HuH-7 (cell line): Measurements from ENCODE around the gene NEURL3.
"Not testable (repeated sequence)": the region's sequence is repeated elsewhere in the genome, so short reads cannot be mapped to it uniquely, and the experiment has no call there.

Experiments used
- DNase-seq: peaks from one replicate; pipeline ENCODE4 v3.0.0; 2011; ENCODE audit warnings: low spot score

The NEURL3 gene

DNA sequence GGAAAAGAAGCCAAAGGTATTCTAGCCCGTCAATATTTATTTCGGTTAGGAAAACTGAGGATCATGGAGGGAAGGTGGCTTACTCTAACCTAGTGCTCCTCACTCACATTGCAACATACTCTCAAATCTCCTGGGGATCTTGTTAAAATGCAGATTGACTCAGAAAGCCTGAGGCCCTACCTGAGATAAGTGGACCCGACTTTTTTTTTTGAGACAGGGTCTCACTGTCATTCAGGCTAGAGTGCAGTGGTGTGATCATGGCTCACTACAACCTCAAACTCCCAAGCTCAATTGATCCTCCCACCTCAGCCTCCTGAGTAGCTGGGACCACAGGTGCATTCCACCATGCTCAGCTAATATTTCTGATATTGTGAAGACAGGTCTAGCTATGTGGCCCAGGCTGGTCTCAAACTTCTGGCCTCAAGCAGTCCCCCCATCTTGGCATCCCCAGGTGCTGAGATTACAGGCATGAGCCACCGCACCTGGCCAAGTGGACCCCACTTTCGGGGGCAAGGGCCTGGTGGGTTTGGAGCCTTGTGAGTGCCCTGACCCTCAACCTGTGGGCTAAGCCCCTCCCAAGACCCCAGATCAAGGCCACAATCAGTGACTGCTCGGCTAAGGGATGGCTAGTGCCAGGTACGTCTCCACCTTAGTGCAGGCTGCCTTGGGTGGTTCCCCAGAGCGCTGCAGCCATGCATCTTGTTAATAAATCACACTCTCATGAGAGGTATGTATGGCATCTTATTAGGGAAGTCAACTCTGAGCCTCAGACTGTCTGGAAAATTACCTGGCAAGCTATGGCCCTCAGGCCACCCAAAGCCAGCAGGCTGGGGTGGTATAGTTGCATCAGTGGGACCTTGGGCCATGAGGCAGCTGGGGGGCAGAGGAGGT lies 1.1 kb upstream of the NEURL3 start:
- DNase-seq, result no peak

DNA sequence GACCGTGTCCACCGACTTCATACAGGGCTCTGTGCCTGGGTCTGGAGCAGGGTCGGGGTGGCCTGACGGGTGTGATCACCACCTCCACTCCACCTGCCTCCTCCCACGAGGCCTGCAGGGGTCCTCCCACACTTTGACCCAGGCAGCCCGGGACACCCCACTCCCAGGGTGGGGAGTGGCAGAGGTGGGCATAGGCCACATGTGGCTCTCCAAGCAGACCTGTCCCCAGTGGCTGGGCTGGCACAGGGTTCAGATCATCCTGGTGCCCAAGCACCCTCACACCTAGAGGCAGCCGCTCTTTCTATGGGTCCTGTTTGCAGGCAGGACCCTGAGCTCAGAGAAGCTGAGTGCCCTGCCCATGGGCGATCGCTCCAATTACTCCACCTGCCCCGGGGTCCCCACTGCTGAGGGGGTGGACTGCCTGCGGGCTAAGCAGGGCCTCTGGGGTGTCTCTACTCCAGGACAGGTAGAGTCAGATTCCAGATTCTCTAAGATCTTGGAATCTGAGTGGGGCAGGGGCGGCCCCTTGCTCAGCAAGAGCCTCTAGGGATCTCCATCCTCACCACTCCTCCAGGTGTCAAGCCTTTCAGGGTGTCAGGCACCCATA lies 1.4 kb downstream of the NEURL3 start:
- no peak for DNase-seq

DNA sequence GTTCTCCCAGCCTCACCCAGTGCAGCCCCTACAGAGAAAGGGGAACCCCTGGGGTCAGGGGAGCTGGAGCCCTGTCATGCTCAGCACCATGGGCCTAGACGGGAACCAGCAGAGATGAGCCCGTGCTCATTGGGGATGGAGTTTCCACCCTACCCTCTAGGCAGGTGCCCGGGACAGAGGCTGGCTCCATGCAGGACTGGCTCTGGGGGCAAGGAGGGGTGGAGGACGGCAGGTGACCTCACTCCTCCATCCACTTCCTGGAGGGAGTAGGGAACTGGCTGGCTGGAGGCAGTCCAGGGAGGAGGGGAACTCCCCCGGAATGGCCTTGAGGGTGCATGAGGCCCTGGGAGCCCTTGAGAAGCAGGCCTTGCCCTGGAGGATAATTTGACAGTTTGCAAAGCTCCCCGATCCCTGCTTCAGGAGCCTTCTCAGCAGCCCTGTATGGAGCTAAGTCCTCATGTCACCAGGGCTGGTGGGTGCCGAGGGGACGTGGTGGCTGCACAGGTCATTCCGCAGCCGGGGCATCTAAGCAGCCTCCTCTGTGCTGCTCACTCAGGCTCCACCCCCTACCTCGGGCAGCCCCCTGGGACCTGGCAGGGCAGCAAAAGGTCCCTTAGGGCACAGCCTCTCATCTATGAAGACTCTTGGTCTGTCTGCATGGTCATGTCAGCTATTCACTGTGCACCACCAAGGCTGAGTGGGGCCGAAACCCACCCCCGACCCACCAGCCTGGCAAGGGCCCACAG lies 2.1 kb downstream of the NEURL3 start:
- DNase-seq, result no peak

DNA sequence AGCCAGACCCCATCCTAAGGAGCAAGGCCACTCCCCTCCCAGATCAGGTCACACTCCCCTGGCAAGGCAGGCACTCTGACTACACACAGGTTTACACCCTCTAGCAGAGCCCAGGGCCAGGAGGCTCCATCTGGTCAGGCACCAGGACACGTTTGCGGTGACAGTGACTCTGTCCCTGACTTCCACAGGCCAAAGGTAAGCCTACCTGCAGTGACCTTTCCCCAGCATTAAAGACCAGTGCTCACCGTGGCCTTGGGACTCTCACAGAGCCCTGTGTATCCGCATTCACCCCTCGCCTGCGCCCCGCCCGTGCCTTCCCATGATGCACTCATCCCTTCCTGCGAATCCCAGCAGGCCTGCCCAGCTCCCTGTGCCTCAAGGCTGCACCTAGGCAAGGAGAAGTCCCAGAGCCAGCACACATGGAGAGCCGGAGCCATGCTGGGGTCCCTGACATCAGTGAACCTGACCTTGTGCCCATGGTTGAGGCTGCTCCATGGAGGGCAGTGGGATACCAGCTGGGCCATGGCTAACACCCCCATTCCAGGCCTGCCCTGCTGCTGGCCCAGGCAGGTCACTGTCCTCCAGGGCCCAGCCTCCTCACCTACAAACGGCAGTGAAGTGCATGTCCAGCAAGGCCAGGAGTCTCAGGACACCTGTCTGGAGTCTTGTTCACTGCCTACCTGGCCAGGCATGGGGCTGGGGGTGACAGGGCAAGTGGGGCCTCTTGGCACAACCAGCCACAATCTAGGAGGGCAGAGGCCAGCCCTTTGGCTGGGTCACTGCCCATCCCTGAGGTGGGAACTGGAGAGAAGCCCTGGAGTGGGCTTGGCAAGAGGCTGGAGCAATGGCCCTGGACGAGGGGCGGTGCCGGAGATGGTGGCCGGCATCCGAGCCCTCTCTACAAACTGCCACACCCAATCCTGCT lies 3.0 kb downstream of the NEURL3 start:
- DNase-seq, result no peak

DNA sequence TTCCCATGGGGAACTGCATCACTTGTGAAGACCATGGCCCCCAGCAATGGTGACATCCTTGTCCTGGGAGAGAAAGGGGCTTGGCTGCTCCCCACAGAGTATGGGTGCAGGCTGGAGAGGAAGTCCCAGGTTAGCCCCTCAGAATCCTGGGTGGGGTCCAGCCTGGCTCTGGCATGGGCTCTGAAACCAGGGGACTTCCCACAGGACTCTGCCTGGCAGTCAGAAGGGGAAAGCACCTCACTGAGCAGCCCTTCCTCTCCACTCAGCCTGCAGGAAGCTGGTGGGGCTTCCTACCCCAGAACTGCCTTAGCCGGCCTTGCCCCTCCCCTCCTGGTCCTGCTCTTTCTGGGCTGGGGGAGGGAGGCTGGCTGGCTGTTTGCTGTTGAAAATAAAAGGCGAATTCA lies 3.7 kb downstream of the NEURL3 start:
- no peak for DNase-seq

DNA sequence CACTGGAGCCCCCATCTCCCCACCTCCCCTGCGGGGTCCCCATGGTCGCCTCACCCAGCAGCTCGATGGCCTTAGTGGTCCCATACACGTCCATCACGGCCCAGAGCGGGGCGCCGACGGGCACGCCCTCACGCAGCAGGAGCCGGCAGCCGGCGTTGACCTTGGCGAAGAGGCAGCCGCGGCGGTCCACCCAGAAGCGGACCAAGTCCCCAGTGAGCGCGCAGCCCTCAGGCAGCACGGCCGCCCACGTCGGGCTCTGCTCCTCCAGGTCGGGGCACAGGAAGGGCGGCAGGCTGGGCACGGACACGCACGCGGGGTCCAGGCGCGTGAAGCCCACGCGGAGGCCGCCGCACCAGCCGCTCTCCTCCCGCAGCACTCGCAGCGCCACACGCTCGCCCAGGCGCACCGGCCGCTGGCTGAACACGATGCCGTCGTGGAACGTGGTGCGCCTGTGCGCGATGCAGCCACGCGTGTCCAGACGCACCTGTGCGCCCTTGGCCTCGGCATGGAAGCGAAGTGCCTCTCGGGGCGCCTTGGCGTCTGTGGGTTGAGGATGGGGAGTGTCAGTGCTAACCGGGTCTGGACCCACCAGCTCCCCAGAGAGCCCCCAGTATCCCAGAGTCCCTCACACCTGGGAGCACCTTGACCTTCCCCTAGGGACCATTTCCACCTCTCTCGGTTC lies 4.6 kb downstream of the NEURL3 start:
- DNase-seq, result no peak

DNA sequence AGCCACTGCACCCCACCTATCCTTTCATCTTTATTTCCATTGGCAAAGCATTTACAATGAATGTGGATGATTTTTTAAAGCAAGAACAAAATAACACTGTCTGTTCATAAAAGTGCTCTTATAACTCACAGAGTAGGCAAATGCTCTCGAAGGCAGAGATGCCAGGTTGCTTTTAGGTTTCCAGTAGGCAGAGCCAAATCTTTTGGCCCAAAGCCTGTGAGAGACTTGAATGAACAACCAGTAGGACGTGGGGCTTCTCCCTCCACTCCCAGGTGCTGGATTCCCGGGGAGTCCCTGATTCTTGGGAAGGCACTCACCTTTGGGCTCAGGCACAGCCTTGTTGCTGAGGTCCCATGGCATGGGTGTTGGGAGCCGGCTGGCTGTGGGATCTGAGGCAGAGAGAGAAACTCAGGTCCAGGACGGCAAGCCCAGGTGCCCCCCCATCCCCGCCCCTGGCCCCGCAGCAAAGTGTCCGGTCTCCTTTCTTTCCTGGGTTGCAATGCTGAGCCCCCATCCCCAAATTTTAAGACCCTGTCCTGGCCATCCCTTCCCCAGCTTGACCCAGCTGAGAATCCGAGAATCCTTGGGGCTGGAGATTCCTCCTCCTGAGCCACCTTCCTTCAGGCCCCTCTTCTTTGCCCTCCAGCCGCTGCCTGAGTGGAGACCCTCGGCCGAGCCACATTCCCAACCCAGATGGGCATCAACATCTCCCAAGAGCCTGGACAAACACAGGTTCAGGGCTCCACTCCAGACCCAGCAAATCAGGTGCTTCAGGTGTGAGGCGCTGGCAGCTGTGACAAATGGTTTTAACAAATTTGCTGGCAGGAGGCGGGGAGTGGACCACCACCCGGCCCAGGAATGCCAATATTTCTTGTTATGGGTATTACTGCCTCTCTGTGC lies 5.8 kb downstream of the NEURL3 start:
- DNase-seq, result no peak

DNA sequence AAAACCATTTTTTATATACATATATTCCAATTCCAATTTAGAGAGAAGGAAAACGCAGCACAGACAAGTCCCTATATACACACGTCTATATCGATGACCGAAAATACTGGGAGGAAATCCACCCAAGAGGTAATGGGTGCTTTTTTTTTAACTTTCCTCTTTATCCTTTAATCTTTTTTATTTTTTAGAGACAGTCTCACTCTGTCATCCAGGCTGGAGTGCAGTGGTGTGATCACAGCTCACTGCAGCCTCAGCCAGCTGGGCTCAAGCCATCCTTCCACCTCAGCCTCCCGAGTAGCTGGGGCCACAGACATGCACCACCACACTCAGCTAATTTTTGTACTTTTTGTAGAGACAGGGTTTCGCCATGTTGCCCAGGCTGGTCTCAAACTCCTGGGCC lies 6.5 kb downstream of the NEURL3 start:
- DNase-seq, result not testable (repeated sequence)

DNA sequence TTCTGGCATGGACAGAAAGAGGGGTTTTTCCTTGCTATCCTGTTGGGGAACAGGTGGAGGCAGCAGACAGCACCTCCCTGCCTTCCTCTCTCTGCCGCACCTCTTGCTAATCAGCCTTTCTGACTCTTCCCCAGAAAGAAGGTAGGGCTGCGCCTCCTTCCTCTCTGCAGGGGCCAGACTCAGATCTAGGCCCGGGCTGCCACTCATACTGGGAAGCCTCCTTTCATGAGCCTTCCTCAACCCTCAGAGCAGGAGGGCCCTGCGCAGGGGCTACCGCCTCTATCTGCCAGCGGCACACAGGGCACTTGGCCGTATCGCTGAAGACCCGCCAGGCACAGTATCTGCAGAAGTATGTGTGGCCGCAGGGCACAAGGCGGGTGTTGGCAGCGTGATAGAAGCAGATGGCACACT lies 7.1 kb downstream of the NEURL3 start:
- no peak for DNase-seq

DNA sequence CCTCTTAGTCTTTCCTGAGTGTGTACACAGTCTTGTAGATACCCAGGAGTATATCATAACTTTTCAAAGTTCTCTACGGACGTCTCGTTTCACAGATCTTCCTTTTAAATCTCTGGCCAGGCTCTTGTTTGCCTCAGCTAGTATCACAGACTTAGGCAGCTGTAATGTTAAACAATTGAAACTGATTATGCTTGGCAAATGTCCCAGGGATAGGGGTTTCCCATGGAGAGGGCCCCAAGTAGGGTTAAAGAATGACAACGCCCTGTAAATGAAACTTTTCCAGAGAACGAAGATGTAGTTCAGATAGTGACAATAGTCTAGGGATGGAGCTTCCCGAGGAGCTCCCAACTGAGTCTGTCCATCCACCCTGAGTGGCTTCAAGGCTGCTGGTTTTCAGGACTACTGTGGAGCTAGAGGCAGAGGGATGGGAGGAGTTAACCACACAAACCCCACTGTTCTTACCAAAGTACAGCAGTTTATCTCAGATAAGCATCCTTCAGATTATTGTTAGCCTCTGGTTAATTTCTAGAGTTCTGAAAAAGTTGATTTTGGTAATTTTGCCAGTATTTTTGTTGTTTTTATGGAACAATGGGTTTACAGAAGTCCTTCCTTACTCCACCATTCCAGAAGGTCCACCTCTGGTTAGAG lies 9.1 kb downstream of the NEURL3 start:
- no peak for DNase-seq

DNA sequence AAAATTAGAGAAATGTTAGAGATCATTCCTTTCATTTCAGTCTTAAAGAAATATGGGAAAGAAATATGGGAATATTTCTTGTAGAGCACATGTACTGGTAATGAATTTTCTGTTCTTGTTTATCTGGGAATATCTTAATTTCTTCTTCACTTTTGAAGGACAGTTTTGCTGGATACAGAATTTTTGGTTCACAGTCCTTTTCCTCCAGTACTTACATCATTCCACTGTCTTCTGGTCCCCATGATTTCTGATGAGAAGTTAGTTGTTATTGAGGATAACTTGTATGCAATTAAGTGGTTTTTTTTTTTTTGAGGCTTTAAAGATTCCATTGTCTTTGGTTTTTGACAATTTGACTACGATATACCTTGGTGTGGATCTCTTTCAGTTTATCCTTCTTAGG lies 11.0 kb downstream of the NEURL3 start:
- no peak for DNase-seq

DNA sequence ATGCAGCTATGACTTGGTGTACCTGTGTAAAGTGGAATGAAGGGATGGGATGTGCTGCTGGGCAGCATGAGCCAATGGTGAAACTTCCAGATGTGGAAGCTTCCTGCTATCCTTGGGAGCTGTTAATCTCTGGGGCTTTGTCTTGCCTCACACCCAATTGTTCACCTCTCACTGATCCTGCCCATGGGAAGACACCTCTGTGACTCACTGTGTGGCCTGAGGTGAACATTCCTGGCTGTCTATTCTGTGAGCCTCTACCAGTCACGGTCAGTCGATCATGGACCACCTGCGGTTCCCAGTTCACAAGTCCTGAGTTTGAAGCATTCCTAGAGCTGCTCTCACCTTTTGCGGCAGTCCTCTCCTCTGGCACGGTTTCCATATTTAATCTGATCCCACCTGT lies 12.1 kb downstream of the NEURL3 start:
- DNase-seq, result no peak

DNA sequence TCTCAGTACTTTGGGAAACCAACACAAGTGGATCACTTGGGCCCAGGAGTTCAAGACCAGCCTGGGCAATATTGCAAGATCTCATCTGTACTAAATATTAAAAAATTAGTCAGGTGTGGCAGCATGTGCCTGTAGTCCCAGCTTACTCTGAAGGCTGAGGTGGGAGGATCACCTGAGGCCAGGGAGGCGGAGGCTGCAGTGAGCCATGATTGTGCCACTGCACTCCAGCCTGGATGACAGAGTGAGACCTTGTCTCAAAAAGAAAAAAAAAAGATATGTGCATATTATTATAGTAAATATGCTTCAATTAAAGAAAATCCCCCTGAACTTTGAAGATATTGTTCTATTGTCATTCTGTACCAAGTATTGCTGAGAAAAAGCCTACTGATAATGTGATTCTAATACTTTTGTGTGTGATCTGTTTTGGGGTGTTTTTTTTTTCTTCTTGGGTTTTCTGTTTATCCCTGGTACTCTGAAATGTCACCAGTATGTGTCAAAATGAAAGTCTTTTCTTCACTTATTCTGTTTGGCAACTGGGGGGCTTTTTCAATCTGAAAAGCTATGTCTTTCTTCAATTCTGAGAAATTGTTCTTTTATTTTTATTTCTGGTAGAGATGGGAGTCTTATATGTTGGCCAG lies 13.2 kb downstream of the NEURL3 start:
- no peak for DNase-seq

DNA sequence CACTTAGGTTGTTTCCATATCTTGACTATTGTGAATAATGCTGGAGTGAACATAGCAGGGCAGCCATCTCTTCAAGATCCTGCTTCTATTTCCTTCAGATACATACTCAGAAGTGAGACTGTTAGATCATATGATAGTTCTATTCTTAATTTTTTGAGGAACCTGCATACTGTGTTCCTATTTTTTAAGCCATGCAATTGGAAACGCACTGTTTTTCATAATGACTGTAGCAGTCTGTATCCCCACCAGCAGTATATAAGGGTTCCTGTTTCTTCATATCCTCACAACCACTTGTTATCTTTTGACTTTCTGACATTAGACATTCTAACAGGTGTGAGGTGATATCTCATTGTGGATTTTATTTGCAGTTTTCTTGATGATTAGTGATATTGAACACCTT lies 15.5 kb downstream of the NEURL3 start:
- no peak for DNase-seq

DNA sequence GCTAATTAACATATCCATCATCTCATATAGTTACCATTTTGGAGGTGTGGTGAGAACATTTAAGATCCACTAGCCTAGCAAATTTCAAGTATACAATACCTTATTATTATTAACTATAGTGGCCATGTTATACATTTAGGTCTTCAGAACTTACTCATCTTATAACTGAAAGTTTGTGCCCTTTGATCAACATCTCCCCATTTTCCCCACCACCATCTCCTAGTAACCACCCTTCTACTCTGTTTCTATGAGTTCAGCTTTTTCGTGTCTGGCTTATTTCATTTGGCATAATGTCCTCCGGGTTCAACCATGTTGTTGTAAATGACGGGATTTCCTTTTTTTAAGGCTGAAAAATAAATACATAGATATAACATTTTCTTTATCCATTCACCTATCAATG lies 15.9 kb downstream of the NEURL3 start:
- no peak for DNase-seq

DNA sequence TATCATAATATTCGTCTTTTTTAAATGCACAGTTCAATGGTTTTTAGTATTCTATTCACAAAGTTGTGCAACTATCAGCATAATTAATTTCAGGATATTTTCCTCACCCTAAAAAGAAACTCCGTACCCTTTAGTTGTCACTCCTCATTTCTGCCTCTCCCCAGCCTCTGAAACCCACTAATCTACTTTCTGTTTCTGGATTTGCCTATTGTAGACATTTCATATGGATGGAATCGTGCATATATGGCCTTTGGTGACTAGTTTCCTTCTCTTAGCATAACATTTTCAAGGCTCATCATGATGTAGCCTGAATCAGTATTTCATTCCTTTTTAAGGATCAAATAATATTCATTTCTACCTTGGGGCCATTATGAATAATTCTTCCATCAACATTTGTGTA lies 18.5 kb downstream of the NEURL3 start:
- no peak for DNase-seq

DNA sequence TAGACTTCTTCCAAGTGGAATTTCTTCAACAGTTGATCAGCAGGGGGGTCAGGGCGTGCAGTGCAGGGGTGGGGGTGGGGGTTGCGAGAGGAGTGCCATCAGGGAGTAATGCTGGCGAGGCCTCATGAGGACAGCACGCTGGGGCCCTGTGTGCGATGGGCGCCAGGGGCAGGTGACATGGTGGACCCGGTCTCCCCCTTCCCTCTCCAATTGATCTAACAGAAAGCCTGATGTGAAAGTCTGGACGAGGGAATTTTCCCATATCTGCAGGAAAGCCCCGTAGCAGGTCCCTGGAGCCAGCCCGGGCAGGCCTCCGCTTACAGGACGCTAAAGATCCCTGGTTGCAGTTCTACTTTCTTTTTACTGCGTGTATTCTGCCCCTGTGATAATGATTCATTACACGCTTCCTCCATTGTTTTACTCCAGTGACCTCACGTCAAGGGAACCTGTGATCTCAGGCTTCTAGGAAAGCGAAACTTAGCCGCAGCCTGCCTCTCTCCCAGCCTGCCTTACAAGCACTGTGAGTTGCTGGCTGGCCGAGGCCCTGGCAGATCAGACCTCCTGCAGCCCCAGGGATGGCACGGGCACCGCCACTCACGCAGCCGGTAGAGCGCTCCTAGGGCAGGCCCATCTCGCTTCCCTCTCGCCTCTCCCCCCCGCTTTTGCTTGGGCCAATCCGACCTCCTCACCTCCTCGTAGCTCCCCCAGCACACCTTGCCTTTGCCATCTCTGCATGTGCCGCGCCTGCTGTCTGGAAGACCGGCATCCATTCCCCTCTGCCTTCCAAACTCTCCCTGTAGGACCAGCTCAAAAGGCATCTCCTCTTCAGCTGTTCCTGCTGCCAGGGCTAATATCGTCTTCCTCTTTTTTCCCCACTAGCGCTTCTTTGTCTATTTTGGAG lies 19.2 kb downstream of the NEURL3 start:
- DNase-seq, result no peak

DNA sequence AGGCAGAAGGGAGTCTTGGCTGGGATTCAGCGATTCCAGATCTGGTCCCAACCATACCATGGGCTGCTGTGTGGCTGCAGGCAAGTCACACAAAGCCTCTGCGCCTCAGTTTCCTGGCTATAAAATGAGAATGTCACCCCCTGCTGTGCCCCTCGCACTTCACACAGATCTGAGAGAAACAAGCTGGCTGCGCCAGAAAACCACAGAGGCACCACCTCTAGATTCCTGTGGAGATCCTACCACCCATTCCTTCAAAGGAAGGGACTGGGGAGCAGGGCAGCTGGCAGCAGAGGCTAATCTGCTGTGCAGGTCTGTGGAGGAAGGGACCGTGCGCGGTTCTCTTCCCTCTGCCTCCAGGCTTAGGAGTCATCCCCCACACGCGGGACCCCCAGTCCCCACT lies 19.8 kb downstream of the NEURL3 start:
- DNase-seq, result no peak
